HepG2 (cell line): Measurements from ENCODE around the gene RPS6KA5. TPM values are rescaled to one million over a fixed set of nuclear protein-coding genes. Genes with fewer than 3 reads are reported as not detected.

ENCODE experiments used
- ATAC-seq: fragments of 200-7000 bp; cut with Tn5 transposase; 3 replicates; pipeline ENCODE4 v1.9.1; 2020; ENCODE audit warnings: mild to moderate bottlenecking, moderate library complexity
- BruUV-seq: library from RNA; stranded (reverse); fragments of 400-500 nt; replicated peaks from 2 replicates; lab custom pipeline; 2021; lab: Mats Ljungman, UMichigan
- CTCF ChIA-PET: fragments of 300-600 bp; formaldehyde crosslinking; extraction: SDS; loops from one replicate; lab custom pipeline; 2021; ENCODE audit warnings: low total read pairs, inconsistent platforms, low intra/inter-chr PET ratio; lab: Yijun Ruan, JAX
- POLR2A ChIA-PET: fragments of 350-600 bp; sonication (Branson Sonifier 250); formaldehyde crosslinking; loops from one replicate; lab custom pipeline; 2020; ENCODE audit warnings: antibody characterized with exemption, inconsistent platforms; lab: Yijun Ruan, JAX
- DNase-seq: peaks from one replicate; pipeline ENCODE4 v3.0.0-alpha.2; 2015; ENCODE audit warnings: low spot score
- FAIRE-seq: peaks from 3 replicates; lab custom pipeline; 2011; peaks lifted over from hg19 to GRCh38; lab: Jason Lieb, UNC
- H2AFZ ChIP-seq: one replicate; pipeline ENCODE4 v1.6.1; 2011; ENCODE audit warnings: low read length, inconsistent platforms
- H3K27ac ChIP-seq: fragments of 300-600 bp; 3 replicates; pipeline ENCODE4 v1.8.0; 2011; ENCODE audit warnings: mixed run types, mild to moderate bottlenecking, mixed read lengths, low read length, inconsistent platforms; ENCODE audit not compliant: insufficient read depth; ENCODE audit errors: extremely low read length
- H3K27me3 ChIP-seq, 2 experiments: fragments of 200-600 bp in 1 of 2; 2 replicates in 1 of 2; 3 replicates in 1 of 2; pipeline versions ENCODE4 v1.6.0 to v1.8.0; 2011; ENCODE audit warnings: low read length in 2 of 2, mild to moderate bottlenecking in 2 of 2, moderate library complexity in 2 of 2, inconsistent platforms in 1 of 2; ENCODE audit not compliant: insufficient read depth in 2 of 2, control insufficient read depth in 1 of 2
- H3K36me3 ChIP-seq, 2 experiments: fragments of 200-600 bp in 1 of 2; replicated peaks in 1 of 2; 2 replicates in 1 of 2; 3 replicates in 1 of 2; pipeline versions ENCODE4 v1.5.1 to v1.8.0; 2011; ENCODE audit warnings: low read length in 2 of 2, inconsistent platforms in 1 of 2; ENCODE audit not compliant: insufficient read depth in 2 of 2, control insufficient read depth in 1 of 2
- H3K4me1 ChIP-seq: 2 replicates; pipeline ENCODE4 v1.5.1; 2012; ENCODE audit warnings: low read length, inconsistent platforms; ENCODE audit not compliant: insufficient read depth
- H3K4me2 ChIP-seq: 2 replicates; pipeline ENCODE4 v1.6.0; 2011; ENCODE audit warnings: low read depth, low read length, inconsistent platforms
- H3K4me3 ChIP-seq, 3 experiments: fragments of 200-600 bp in 1 of 3; sonication (generic), shearing (Covaris generic) in 1 of 3; replicated peaks in 1 of 3; 2 replicates each; pipeline ENCODE4 v1.5.1; 2011 to 2016; ENCODE audit warnings: low read length in 3 of 3, inconsistent platforms in 2 of 3, low read depth in 2 of 3, mild to moderate bottlenecking in 2 of 3, control low read depth in 1 of 3, mixed read lengths in 1 of 3; ENCODE audit not compliant: insufficient read depth in 1 of 3
- H3K79me2 ChIP-seq: one replicate; pipeline ENCODE4 v1.6.1; 2011; ENCODE audit warnings: low read length, inconsistent platforms; ENCODE audit not compliant: insufficient read depth
- H3K9ac ChIP-seq: 2 replicates; pipeline ENCODE4 v1.6.0; 2011; ENCODE audit warnings: mild to moderate bottlenecking, low read depth, low read length, inconsistent platforms; ENCODE audit not compliant: insufficient read depth
- H3K9me3 ChIP-seq: 2 replicates; pipeline ENCODE4 v1.5.1; 2012; ENCODE audit warnings: mild to moderate bottlenecking, low read length
- H4K20me1 ChIP-seq: 2 replicates; pipeline ENCODE4 v1.6.0; 2011; ENCODE audit warnings: inconsistent platforms, mild to moderate bottlenecking, low read length, moderate library complexity; ENCODE audit not compliant: insufficient read depth
- PAWR ChIP-seq: sonication (generic); formaldehyde crosslinking; IDR thresholded peaks from 2 replicates; pipeline ENCODE4 v1.4.0; 2020; ENCODE audit warnings: missing genetic modification reagents, mild to moderate bottlenecking, borderline replicate concordance
- POGK ChIP-seq: sonication (generic); formaldehyde crosslinking; conservative IDR thresholded peaks from 2 replicates; pipeline ENCODE4 v1.8.0; 2022; ENCODE audit warnings: mild to moderate bottlenecking, moderate library complexity, missing genetic modification reagents
- TFAP4 ChIP-seq: sonication (generic); IDR thresholded peaks from 2 replicates; pipeline ENCODE4 v1.6.1; 2016; ENCODE audit warnings: low read depth, borderline replicate concordance
- THAP7 ChIP-seq: sonication (generic); formaldehyde crosslinking; IDR thresholded peaks from 2 replicates; pipeline ENCODE4 v1.8.1; 2023; ENCODE audit warnings: mild to moderate bottlenecking, missing genetic modification reagents
- TMF1 ChIP-seq: sonication (generic); formaldehyde crosslinking; IDR thresholded peaks from 2 replicates; pipeline ENCODE4 v1.8.1; 2022; ENCODE audit warnings: low read depth, missing genetic modification reagents
- TSC22D2 ChIP-seq: sonication (generic); formaldehyde crosslinking; IDR thresholded peaks from 2 replicates; pipeline ENCODE4 v1.5.1; 2020; ENCODE audit warnings: missing genetic modification reagents, mild to moderate bottlenecking, borderline replicate concordance
- UBTF ChIP-seq: sonication (generic); formaldehyde crosslinking; IDR thresholded peaks from 2 replicates; pipeline ENCODE4 v1.4.0; 2020; ENCODE audit warnings: mild to moderate bottlenecking, missing genetic modification reagents
- ZMAT3 ChIP-seq: sonication (generic); formaldehyde crosslinking; conservative IDR thresholded peaks from 2 replicates; pipeline ENCODE4 v1.7.0; 2021; ENCODE audit warnings: missing genetic modification reagents
- ZNF17 ChIP-seq: sonication (generic); formaldehyde crosslinking; IDR thresholded peaks from 2 replicates; pipeline ENCODE4 v1.5.0; 2020; ENCODE audit warnings: mild to moderate bottlenecking, missing genetic modification reagents
- ZNF800 ChIP-seq: sonication (generic); formaldehyde crosslinking; IDR thresholded peaks from 2 replicates; pipeline ENCODE4 v1.4.0; 2020; ENCODE audit warnings: missing genetic modification reagents
- ZNF839 ChIP-seq: sonication (generic); formaldehyde crosslinking; IDR thresholded peaks from 2 replicates; pipeline ENCODE4 v1.4.0; 2020; ENCODE audit warnings: missing genetic modification reagents, mild to moderate bottlenecking, borderline replicate concordance
- ZNF891 ChIP-seq: sonication (generic); formaldehyde crosslinking; IDR thresholded peaks from 2 replicates; pipeline ENCODE4 v1.5.0; 2020; ENCODE audit warnings: mild to moderate bottlenecking, missing genetic modification reagents
- WGBS: methylation state at CpG from one replicate; pipeline ENCODE4 v1.1.6; 2017; ENCODE audit warnings: low lambda C conversion rate; 5-methylcytosine and 5-hydroxymethylcytosine counted together
- in situ Hi-C: cut with HindIII; loops from 2 replicates; pipeline ENCODE4 v1.10.0; 2017; ENCODE audit warnings: low pct_unique_long_range_greater_than_20kb; ENCODE audit not compliant: extremely low pct_ligation_motif_present
- intact Hi-C: fragments of 100-400 bp; cut with micrococcal nuclease; formaldehyde crosslinking; loops from one replicate; pipeline ENCODE4 v1.10.0; 2022; ENCODE audit not compliant: unreplicated experiment
- polyA plus RNA-seq, 8 experiments: library from polyadenylated mRNA; depleted of rRNA in 3 of 8; stranded (reverse) in 7 of 8; unstranded in 1 of 8; fragments of >200 nt; fragmentation: Illumina TruSeq in 4 of 8; extraction: Trizol in 4 of 8; gene quantifications; 2 replicates each; pipeline versions ENCODE4 v1.2.1 to v1.2.3, GENCODE V29; 2011 to 2016; ENCODE audit warnings: low read depth in 4 of 8, missing spikeins in 1 of 8, mixed read lengths in 1 of 8; ENCODE audit not compliant: insufficient read depth in 1 of 8
- total RNA-seq, 5 experiments: library from RNA; depleted of rRNA; stranded (reverse); fragments of >200 nt; fragmentation: Illumina TruSeq; extraction: Trizol; gene quantifications; 2 replicates each; pipeline ENCODE4 v1.2.3, GENCODE V29; 2016; ENCODE audit warnings: low read depth in 1 of 5

Gene RPS6KA5
- total and polyA plus RNA-seq, 2 of the 13 experiments (the other 11 are each of a cell fraction or from before 2014, with no cell fraction given): 0.50 to 0.58 TPM

GRCh38 chr14:91035855-91036254 lies 24.6 kb downstream of the RPS6KA5 start:
- H3K9me3 ChIP-seq: no peaks in the 10 kb centered on the region
- FAIRE-seq (no peak), DNase-seq (no peak)
- H3K9ac ChIP-seq: no peak overlapping the region
- in situ Hi-C loops: no loop called here
- BruUV-seq: no TSS peak
- WGBS: 3% methylated on average over 1 of the region's 1 CpG
- no peaks in the 10 kb centered on the region for H3K36me3 ChIP-seq
- CTCF ChIA-PET: no interaction called here
- TF ChIP-seq TFAP4: no peak
- TF ChIP-seq TMF1 (CRISPR knock-in tag): no peak
- TF ChIP-seq UBTF: no peak
- TF ChIP-seq PAWR (CRISPR knock-in tag): no peak
- TF ChIP-seq POGK (CRISPR knock-in tag): no peak
- TF ChIP-seq ZNF17 (CRISPR knock-in tag): no peak
- TF ChIP-seq THAP7 (CRISPR knock-in tag): no peak
- no peak for TF ChIP-seq TSC22D2 (CRISPR knock-in tag)
- no peak for TF ChIP-seq ZMAT3 (CRISPR knock-in tag)
- TF ChIP-seq ZNF800 (CRISPR knock-in tag): no peak
- no peak for TF ChIP-seq ZNF891 (CRISPR knock-in tag)
- TF ChIP-seq ZNF839: no peak
- TF ChIP-seq, all 625 proteins: peak for 0
- no peak overlapping the region for H2AFZ ChIP-seq
- no peak overlapping the region for H3K4me3 ChIP-seq
- H3K79me2 ChIP-seq: no peaks in the 10 kb centered on the region
- no peaks in the 10 kb centered on the region for H3K27me3 ChIP-seq
- no peak for ATAC-seq
- H4K20me1 ChIP-seq: no peaks in the 10 kb centered on the region
- POLR2A ChIA-PET: no interaction called here
- no peaks in the 10 kb centered on the region for H3K4me1 ChIP-seq
- no peak overlapping the region for H3K27ac ChIP-seq
- intact Hi-C loops: no loop called here
- no peak overlapping the region for H3K4me2 ChIP-seq
